ENCODE data around the gene RPL10A.

RPL10A gene

DNA sequence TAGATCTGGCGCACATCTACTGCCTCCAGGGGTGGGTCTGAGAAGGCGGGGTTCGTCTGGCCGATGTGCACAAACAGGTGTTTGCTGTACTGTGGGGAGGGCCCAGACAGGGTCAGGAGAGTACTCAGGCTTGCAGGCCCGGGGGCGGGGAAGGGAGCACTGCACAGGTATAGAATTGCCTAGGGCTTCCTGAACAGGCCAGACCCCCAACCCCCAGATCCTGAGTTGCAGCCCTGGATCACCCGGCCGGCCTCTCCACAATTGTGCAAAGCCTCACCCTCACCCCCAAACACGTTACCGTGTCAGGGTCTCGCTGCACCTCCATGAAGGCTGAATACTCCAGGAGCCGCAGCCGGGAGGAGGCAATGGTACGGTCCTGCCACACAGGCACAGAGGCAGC is 7.8 kb downstream of the RPL10A start:
- no peak for DNase-seq

DNA sequence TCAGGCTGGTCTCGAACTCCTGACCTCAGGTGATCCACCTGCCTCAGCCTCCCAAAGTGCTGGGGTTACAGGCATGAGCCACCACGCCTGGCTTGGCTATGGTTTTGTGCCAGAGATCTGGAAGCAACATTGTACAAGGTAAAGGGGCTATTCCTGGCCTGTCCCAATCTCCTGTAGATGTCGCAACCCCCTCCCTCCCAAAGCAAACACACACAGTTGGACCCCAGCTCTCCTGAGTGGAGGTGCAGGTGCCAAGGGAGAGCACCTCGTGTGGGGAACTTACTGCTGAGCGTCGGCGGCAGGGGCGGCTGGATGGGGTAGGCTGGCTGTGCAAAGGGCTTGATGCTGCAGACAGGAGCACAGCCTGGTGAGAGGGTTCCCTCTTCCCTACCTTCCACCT is 8.8 kb downstream of the RPL10A start:
- no peak for DNase-seq

DNA sequence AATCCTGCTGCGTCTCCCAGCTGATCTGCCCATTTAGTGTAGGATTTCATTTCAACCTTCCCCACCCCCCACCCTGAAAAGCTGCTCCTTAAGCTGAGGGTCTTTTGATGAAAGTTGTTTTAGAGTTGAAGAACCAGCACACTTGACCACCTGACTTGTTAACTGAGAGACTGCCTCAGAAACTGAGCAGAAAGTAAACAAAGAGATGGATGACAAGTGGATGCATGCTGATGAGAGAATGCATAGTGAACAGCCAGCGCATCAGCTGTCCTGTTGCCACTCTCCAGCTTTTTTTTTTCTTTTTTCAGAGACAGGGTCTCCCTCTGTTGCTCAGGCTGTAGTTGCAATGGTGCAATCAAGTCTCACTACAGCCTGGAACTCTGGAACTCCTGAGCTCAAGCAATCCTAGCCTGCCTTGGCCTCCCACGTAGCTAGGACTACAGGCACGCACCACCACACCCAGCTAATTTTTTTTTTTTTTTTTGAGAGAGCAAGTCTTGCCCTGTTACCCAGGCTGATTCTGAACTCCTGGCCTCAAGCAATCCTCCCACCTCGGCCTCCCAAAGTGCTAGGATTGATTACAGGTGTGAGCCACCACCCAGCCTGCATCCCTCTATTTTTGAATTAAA is 9.5 kb downstream of the RPL10A start:
- no peak for DNase-seq

DNA sequence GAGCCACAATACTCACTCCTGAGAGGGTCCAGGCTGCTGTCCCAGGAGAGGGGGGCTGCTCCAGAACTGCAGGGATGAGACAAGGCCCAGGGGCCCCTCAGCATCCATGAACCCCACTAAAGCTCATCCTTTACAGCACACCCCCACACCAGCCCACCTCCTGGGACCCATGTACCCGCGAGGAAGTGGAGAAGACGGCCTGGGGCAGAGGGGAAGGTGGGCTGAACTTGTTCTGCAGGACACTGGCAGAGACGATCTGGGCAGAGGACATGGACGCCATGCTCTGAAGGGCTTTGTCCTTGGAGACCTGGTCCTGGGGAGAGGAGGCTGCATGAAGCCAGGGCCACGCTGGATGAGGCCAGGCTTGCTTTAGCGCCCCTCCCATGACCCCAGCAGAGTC is 10.1 kb downstream of the RPL10A start:
- DNase-seq: no peak

DNA sequence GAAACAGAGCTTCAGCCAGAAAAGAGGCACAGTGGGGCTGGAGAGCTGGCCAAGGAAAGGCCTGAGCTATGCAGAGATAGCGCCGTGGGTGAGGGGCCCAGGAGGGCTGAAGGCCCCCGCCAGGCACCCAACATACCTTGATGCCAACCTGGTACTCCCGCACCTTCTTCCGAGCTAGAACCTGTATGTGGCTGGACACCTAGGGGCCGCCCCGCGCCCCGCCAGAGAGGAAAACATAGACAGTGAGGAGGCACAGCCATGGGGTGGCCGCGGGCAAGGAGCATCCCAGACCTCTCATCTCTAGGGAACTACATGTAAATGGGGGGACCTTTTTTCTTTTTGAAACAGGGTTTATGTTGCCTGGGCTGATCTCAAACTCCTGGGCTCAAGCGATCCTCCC is 12.0 kb downstream of the RPL10A start:
- no peak for DNase-seq

DNA sequence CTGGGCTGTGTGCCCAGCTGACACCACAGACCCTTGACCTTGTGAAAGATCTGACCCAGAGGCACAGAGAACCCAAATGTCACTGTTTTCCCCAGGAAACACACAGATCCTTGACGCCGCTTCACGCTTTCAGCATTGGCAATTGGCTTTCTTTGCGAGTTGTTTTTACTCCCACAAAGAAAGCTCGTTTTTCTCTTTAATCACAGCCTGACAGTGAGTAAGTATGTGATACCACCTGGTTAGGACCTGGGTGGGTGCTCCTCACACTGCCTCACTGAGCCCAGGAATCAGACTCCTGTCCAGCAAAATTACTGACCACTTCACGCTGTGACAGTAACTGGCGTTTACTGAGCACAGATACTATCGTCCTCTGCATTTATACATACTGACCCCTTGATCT is 13.0 kb downstream of the RPL10A start:
- DNase-seq: no peak

DNA sequence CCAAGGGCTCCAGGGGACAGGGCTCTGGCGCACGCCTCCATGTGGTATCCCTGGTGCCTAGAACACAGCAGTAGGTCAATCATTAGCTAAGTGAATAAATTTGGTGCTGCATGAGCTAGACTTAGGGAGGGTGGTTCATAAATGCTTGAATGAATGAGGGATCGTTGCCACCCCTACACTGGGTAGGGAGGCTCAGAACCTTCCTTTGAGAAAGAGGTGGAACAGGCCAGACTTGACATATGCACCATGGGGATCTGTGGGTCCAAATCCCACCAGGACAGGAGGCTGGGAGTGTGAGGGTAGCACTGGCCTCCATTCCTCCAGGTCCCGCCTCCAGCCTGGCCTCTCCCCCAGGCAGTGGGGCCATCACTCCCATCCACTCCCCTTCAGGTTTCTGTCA is 14.9 kb downstream of the RPL10A start:
- no peak for DNase-seq

DNA sequence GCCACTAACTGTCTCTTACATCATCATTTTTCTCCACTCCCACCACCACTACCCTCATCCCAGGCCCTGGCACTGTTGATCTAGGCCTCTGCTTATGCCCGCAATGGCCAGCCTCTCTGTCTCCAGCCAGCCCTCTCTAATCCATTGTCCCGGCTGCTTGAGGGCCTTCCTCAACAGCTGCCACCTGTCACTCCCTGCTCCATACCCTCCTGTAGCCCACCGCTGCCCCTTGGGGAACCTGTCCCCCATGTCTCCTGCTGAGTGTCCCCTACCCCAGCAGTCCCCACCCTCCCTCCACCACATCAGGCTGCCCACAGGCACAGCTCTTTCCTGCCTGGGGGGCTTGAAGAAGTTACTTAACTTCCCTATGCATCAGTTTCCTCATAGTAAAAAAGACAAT is 15.3 kb downstream of the RPL10A start:
- DNase-seq: no peak

DNA sequence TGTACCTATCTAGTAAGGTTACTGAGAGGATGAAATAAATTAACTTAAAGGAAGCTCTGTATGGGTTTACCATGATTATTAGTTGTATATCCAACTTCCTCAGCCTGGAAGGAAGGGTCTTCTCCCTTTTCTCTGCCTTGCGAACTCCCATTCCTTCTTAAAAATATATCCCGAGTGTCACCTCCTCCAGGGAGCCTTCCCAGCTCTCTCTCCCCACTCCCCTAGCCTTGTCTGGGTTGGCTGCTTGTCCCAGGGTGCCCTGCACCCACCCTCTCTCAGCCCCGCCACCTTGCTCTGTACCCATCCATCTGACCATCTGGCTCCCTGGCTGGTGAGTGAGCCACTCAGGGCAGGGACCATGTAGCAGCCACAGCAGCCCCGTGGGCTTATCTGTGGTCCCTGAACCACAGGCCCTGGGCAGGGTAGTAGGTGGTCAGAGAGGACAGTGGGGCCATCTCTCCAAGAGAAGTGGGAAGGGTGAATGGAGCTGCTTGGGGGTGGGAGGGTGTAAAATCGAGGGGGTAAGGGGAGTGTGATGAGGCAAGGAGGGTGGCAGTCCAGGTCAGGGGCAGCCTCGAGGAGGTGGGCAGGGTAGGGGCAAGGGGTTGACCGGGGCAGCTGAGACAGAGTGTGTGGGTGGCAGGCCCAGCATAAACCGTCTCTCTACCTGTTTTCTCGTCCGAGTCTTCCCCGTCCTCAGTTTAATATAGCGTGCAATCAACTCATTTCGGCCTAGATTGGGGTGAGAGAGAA is 15.9 kb downstream of the RPL10A start:
- no peak for DNase-seq

DNA sequence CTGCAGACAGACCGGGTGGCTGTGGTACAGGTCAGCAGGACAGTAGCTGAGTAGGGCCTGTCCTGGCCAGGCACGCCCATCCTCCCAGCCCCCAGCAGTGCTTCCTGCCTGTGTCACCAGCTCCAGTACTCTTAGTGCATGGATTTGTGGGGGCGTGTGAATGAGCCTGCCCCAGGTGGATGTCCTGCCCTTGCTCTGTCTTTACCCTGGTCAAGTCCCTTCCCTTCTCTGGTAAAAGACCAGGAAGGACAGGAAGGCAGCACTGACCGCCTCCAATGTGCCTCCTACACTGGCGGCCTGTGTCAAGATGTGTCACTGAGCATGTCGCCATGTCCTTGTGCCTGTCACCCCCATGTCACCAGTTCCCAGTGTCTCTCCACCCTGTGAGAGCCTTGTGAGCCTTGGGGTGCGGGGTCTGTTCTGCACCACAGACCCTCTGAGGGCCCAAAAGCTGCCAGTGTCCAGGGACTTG is 16.8 kb downstream of the RPL10A start:
- no peak for DNase-seq

DNA sequence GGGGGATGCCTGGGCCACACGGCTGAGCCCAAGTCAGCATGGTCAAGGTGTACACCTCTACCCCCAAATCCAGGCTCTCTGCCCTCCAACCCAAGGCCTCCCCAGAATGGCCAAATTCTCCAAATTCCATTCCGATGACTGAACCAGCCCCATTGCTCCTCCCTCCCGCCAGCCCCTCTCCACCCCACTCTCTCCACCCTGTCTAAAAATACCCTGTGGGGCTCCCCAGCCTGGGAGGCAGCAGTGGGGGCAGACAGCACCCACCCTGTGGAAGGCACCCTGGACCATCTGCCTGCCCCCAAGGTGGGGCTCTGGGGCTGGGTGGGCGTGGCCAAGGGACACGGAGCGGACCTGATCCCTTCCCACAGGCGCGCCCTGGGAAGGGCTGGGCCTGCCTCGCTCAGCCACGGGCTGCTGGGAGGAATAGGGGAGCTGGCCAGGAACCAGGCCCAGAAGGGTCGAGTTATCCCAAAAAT is 17.2 kb downstream of the RPL10A start:
- no peak for DNase-seq

DNA sequence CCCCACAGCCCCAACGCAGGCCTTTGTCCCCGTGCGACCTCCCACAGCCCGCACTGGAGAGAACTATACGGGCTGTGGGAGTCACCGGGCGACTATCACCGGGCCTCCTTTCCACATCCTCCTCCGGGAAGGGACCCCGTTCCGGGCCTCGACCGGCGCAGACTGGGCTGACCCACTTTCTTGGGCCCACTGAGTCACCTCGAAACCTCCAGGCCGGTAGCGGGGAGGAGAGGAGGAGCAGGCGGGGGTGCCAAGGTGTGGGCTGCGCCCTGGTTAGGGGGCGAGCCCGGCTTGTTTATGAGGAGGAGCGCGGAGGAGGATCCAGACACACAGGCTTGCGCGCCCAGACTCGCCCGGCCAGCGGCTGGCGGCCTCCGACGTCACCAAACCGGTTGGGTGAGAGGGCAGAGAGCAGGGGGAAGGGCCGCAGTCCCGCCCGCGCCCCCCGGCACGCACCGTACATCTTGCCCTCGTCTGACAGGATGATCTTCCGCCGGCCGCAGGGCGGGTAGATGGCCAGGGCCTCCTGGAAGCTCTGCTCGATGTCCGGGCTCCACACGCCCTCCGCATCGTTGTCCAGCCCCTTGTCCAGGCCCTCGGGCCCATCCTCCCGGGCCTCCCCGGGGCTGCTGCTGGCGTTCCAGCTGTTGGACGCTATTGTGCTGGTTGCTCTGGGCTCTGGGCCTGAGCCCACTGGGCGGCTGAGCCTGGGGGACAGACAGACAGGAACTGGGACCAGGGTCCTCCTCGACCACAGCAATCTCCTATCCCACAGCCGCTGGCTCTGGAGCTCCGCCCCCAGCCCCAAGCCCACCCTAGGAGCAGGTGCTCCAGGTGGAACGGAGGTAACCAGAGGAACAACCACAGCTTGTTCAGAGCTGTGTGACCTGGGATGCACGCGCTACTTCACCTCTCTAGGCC is 18.1 kb downstream of the RPL10A start:
- DNase-seq: no peak

DNA sequence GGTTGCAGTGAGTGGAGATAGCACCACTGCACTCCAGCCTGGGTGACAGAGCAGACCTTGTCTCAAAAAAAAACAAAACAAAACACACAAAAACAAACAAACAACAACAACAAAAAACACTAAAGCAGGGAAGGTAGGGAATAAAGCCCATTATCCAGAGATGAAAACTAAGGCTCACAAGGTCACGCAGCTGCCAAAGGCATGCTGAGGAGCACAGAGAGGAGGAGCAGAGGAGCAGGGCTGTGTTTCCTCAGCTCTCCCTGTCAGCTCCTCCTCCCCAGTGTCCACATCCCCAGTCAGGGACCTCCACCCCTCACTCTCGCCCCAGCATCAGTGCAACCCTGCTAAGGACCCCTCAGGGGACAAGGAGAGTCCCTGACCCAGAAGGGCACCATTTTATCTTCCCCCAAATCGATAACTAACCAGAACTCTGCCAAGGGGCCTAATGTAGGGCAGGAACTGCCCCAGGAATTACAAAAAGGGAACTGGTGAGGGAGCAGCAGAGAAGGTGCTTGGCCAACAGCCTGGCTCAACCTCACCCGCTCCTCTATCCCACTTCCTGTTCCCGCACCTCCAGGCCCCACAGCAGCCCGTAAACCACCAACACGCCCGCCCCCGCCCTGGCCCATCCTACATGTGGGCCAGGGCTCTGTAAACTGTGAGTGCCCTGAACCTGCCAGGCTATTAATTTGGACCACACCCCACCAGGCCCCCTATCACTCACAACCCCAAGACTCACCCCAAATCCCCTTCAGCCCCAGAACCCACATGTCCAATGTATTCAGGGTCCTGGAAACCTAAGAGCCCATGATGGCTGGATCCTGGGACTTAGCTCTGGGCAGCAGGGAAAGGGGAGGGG is 19.7 kb downstream of the RPL10A start:
- DNase-seq: no peak

DNA sequence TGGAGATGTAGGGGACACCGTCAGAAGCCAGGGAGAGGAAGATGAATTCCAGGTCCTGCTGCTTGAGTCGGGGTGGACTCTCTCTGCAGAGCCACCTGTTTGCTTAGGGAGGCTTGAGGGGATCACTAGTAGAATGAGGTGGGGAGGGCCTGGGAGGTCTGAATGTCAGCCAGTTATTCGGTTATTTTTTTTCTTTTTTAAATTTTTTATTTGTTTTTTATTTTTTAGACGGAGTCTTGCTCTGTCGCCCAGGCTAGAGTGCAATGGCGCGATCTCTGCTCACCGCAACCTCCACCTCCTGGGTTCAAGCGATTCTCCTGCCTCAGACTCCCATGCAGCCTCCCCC is 20.3 kb downstream of the RPL10A start:
- DNase-seq: no peak

DNA sequence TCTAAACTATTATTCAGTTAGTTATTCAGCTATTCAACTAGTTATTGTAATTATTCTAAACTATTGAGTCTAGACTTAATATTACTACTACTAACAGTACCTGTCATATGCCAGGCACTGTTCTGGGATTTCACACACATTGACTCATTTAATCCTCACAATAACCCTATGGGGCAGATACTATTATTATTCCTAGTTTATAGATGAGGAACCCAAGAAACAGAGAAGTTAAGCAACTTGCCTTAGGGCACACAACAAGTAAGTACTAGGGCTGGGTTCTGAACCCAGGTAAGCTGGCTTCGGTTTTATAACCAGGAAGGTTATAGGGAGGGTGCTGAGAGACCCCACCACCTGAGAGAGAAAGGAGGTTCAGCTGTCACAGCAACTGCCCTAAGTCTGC is 20.9 kb downstream of the RPL10A start:
- no peak for DNase-seq

DNA sequence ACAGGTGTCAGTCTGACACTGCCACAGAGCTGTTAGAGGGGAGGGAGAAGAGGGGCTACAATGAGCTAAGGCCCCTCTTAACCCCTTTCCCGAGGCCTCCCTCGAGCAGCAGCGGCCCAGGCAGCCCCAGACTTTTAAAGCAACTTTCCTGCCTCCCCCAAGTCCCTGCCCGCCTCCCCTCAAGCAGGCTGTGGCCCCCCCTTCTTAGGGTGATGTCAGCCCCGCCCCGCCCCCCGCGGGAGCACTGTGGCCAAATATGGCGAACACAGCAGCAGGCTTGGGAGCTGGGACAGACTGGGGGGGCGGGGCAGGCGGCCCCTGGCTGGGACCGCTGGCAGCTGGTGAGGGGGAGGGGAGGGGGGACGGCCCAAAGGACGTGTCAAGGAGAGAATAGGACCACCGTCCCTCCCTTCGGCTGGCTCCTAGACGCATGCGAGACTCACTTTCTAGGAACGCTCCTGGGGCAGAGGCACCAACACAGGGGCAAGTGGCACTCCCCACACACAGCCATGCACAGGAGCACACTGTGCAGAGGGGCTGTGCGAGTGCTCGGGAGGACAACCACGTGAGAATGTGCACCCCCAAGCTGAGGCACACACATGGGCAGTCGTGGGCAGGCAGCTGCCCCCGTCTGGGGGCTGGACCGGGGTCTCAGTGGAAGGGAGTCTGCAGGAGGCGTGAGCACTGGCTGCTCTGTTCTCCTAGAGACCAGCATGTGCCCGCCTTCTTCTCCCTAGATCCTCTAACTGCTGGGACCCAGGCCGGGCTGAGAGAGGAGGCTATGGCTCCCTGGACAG is 22.0 kb downstream of the RPL10A start:
- DNase-seq: no peak

DNA sequence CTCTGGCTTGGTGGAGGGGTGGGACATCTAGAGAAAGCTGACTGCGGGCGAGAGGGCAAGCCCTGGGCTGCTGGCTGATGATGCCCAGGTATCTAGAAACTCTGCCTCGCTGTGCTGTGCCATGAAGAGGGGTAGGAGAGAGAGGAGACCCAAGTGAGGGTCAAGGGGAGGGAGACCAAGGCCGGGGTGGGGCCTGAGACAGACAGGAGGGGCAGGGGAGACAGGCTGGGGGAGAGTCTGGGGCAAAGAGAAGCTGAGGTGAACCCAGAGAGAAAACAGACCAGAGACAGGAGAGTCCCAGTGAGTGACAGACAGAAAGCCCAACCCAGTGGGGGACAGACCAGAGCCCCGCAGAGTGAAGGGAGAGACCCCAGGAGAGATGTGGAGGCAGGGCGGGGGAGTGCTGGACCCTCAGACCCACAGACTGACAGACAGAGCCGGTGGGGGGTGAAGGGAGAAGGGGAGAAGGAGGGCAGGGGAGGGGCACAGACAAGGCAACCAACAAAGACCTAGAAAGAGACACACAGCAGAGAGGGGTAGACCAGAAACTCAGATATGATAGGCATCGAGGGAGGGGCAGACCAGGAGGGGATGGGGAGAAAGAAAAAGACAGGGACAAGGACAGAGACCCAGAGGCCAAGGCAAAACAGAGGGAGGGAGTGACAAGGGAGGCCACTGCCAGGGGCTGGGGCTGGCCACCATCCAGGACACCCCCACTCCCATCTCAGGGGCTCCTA is 22.8 kb downstream of the RPL10A start:
- no peak for DNase-seq

DNA sequence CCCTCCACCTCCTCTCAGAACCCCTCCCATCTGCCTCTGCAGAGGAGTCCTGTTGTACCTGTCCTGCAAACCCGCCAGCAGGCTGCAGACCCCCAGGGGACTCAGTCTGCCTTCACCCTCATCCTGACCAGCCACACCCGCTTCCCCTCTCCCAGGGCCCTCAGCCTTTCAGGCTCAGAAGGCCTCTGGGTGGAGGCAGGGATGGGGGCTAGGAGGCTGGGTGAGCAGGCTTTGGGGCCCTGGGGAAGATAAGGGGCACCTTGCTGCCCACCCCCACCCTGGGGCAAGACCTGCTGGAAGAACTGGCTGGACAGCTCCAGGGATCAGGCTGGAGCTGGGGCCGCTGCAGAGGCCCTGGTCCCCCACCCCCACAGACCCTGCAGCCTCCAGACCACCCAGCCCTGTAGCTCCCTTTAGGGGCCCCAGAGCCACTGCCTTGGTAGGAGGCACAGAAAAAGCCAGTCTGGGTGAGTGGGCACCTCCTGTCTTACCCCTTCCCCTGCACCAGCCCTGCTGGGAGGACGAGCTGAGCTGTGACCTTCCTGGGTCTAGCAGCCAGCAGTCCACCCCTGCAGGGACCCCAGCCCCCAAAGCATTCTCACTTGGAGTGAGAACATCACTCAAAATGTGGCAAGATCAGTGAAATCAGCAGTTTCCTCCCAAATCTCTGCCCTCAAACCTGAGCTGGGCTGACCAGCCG is 23.5 kb downstream of the RPL10A start:
- no peak for DNase-seq

DNA sequence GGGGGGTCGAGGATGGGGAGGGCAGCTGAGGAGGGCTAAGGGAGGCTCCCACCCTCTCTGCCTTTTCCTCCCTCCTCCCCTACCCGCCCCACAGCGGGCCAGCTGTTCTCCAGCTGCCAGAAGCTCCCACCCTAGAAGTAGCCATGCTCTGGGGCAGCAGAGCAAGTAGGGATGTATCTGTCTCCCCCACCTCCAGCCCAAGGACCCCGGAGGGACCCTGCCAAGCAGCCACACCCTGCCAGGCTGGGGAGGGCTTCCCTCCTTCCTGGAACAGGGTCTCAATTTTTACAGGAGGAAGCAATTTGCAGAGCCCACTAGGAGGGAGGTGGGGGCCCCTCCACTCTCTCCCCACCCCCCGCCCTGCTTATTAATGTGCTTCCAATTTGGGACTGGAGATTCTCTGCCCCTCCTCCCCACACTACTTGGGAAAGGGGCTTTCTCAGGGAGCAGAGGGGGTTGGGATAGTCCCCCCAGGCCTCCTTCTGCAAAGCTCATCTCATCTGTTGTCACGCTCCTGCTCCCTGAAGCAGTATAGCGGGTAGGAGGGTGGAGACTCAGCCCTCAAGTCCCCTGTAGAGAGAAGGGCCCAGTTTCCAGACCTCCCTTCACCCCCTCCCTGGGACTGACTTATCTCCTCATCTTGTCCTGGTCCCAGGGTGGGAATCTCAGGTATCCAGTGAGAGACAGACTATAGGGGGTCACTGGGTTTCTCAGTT is 24.2 kb downstream of the RPL10A start:
- no peak for DNase-seq

DNA sequence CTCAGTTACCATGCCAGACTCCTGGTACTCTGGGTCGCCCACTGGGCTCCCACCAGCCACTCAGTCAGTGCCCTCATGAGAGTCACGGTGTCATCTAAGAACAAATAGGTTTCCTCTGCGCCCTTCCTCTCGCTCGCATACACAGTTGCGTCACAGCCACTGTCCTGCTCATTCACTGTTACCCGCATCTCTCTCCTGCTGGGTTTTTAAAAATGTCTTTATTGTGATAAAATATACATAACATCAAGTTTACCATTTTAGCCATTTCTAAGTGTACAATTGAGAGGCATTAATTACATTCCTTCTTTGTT is 24.7 kb downstream of the RPL10A start:
- DNase-seq: no peak
